K562 (cell line): ENCODE measurements around the gene OVOL1. TPM values are rescaled to one million over a fixed set of nuclear protein-coding genes. Genes with fewer than 3 reads are reported as not detected.
A peak's percentile ranks its signal among the peaks of the same experiment; 100 is the strongest.

Source experiments
- ATAC-seq: fragments of 200-7000 bp; cut with Tn5 transposase; 3 replicates; pipeline ENCODE4 v1.9.1; 2020; ENCODE audit warnings: moderate library complexity
- BruUV-seq: library from RNA; stranded (reverse); fragments of 400-500 nt; replicated peaks from 2 replicates; lab custom pipeline; 2021; lab: Mats Ljungman, UMichigan
- CTCF ChIA-PET: fragments of 300-600 bp; formaldehyde crosslinking; extraction: SDS; loops from one replicate; lab custom pipeline; 2021; ENCODE audit warnings: low intra/inter-chr PET ratio; lab: Yijun Ruan, JAX
- POLR2A ChIA-PET: fragments of 300-600, 350-650 bp; sonication (Branson Sonifier 250); formaldehyde crosslinking; extraction: SDS; loops from one replicate; lab custom pipeline; 2021; ENCODE audit warnings: antibody characterized with exemption, inconsistent platforms; lab: Yijun Ruan, JAX
- DNase-seq, 4 experiments: peaks; one replicate each; pipeline versions ENCODE4 v3.0.0 to v3.0.0-alpha.2; 2011 to 2018; ENCODE audit warnings: low spot score in 3 of 4, mixed read lengths in 3 of 4; ENCODE audit errors: extremely low read depth in 1 of 4
- FAIRE-seq: peaks from 2 replicates; lab custom pipeline; 2011; peaks lifted over from hg19 to GRCh38; lab: Jason Lieb, UNC
- H2AFZ ChIP-seq: 2 replicates; pipeline ENCODE4 v1.6.0; 2011; ENCODE audit warnings: low read depth, low read length, control low read depth, inconsistent platforms
- H3K27ac ChIP-seq: fragments of 200-600 bp; 3 replicates; pipeline ENCODE4 v1.8.0; 2011; ENCODE audit warnings: low read depth, mild to moderate bottlenecking, control low read depth, inconsistent platforms, low read length, moderate library complexity, mixed read lengths; ENCODE audit errors: extremely low read depth
- H3K27me3 ChIP-seq, 2 experiments: fragments of 300-600 bp in 1 of 2; 2 replicates in 1 of 2; 3 replicates in 1 of 2; pipeline versions ENCODE4 v1.6.0 to v1.8.0; 2011; ENCODE audit warnings: inconsistent platforms in 2 of 2, low read length in 2 of 2, mild to moderate bottlenecking in 1 of 2, mixed read lengths in 1 of 2, moderate library complexity in 1 of 2; ENCODE audit not compliant: control insufficient read depth in 2 of 2, insufficient read depth in 2 of 2
- H3K36me3 ChIP-seq: fragments of 300-600 bp; 3 replicates; pipeline ENCODE4 v1.8.0; 2011; ENCODE audit warnings: mild to moderate bottlenecking, low read length, inconsistent platforms; ENCODE audit not compliant: control insufficient read depth, insufficient read depth
- H3K4me1 ChIP-seq, 2 experiments: fragments of 200-600 bp in 1 of 2; replicated peaks in 1 of 2; 2 replicates in 1 of 2; 3 replicates in 1 of 2; pipeline versions ENCODE4 v1.5.1 to v1.8.0; 2011; ENCODE audit warnings: inconsistent platforms in 2 of 2, low read length in 2 of 2, mild to moderate bottlenecking in 1 of 2, mixed read lengths in 1 of 2, moderate library complexity in 1 of 2; ENCODE audit not compliant: control insufficient read depth in 2 of 2, insufficient read depth in 2 of 2
- H3K4me2 ChIP-seq: 2 replicates; pipeline ENCODE4 v1.6.1; 2011; ENCODE audit warnings: low read length, control low read depth, inconsistent platforms, mixed read lengths; ENCODE audit not compliant: insufficient read depth
- H3K4me3 ChIP-seq: fragments of 200-600 bp; sonication (generic), shearing (Covaris generic); 2 replicates; pipeline ENCODE4 v1.5.1; 2016; ENCODE audit warnings: control low read depth, inconsistent platforms
- H3K79me2 ChIP-seq: fragments of 200-600 bp; 3 replicates; pipeline ENCODE4 v1.8.0; 2011; ENCODE audit warnings: low read length, inconsistent platforms; ENCODE audit not compliant: control insufficient read depth, insufficient read depth
- H3K9ac ChIP-seq, 2 experiments: 2 replicates each; pipeline versions ENCODE4 v1.6.0 to v1.6.1; 2011; ENCODE audit warnings: low read depth in 2 of 2, low read length in 2 of 2, control low read depth in 1 of 2, inconsistent platforms in 1 of 2, mild to moderate bottlenecking in 1 of 2, mixed read lengths in 1 of 2; ENCODE audit not compliant: insufficient read depth in 1 of 2
- H3K9me1 ChIP-seq: one replicate; pipeline ENCODE4 v1.6.0; 2011; ENCODE audit warnings: inconsistent platforms, mild to moderate bottlenecking, low read length, moderate library complexity; ENCODE audit not compliant: control insufficient read depth, insufficient read depth
- H3K9me3 ChIP-seq: replicated peaks from 2 replicates; pipeline ENCODE4 v1.5.1; 2011; ENCODE audit warnings: low read depth, low read length, inconsistent platforms; ENCODE audit not compliant: control insufficient read depth, insufficient read depth
- H4K20me1 ChIP-seq: replicated peaks from 2 replicates; pipeline ENCODE4 v1.6.1; 2011; ENCODE audit warnings: low read length, inconsistent platforms, mixed read lengths; ENCODE audit not compliant: control insufficient read depth, insufficient read depth
- CBX3 ChIP-seq, 2 experiments: IDR thresholded peaks; 1 replicate in 1 of 2; 2 replicates in 1 of 2; pipeline ENCODE4 v1.6.1; 2012; ENCODE audit warnings: inconsistent platforms in 2 of 2, low read length in 2 of 2, borderline replicate concordance in 1 of 2, control low read depth in 1 of 2
- GTF2A2 ChIP-seq: IDR thresholded peaks from 2 replicates; pipeline ENCODE4 v1.6.1; 2016; ENCODE audit warnings: mild to moderate bottlenecking, missing genetic modification characterization, missing compliant biosample characterization
- MBD1 ChIP-seq: fragments of 250-450 bp; sonication (Bioruptor Pico); IDR thresholded peaks from 2 replicates; pipeline ENCODE4 v1.8.0; 2022; ENCODE audit warnings: inconsistent platforms
- MNT ChIP-seq, 2 experiments: fragments of 450-650 bp; conservative IDR thresholded peaks; 2 replicates each; pipeline ENCODE4 v1.6.1; 2017; ENCODE audit warnings: mild to moderate bottlenecking in 2 of 2, moderate library complexity in 2 of 2
- POLR2G ChIP-seq: fragments of 200-400 bp; formaldehyde crosslinking; IDR thresholded peaks from 2 replicates; pipeline ENCODE4 v1.6.1; 2017; ENCODE audit warnings: low read depth, mild to moderate bottlenecking, antibody characterized with exemption, low read length, moderate library complexity
- RERE ChIP-seq: sonication (generic); formaldehyde crosslinking; IDR thresholded peaks from 2 replicates; pipeline ENCODE4 v1.8.0; 2023; ENCODE audit warnings: missing genetic modification reagents, mild to moderate bottlenecking, borderline replicate concordance
- SMAD3 ChIP-seq: fragments of 450-650 bp; formaldehyde crosslinking; conservative IDR thresholded peaks from 2 replicates; pipeline ENCODE4 v1.4.0; 2020; ENCODE audit warnings: mild to moderate bottlenecking
- ZNF76 ChIP-seq: fragments of 250-450 bp; sonication (Bioruptor Pico); IDR thresholded peaks from 2 replicates; pipeline ENCODE4 v1.4.0; 2020; ENCODE audit warnings: mild to moderate bottlenecking, moderate library complexity, borderline replicate concordance
- WGBS: fragments of 100-300 bp; shearing (Covaris generic); methylation state at CpG from one replicate; pipeline ENCODE4 v1.1.6; 2016; ENCODE audit warnings: low coverage, mixed read lengths; ENCODE audit not compliant: insufficient coverage; ENCODE audit errors: missing lambda C conversion rate; 5-methylcytosine and 5-hydroxymethylcytosine counted together
- in situ Hi-C: fragments of 300-500 bp; cut with MboI; formaldehyde crosslinking; loops from 4 replicates; pipeline ENCODE4 v1.15.0; 2018; ENCODE audit warnings: inconsistent platforms, mixed read lengths
- intact Hi-C: fragments of 100-400 bp; cut with micrococcal nuclease; formaldehyde crosslinking; loops from 2 replicates; pipeline ENCODE4 v1.14.2; 2022
- polyA plus RNA-seq, 8 experiments: library from polyadenylated mRNA; depleted of rRNA in 4 of 8; stranded (reverse) in 5 of 8; unstranded in 3 of 8; fragments of >200 nt; fragmentation: Nextera tagmentation in 2 of 8; fragmentation: Illumina TruSeq in 1 of 8; extraction: Ambion mirVana in 2 of 8; extraction: Trizol in 1 of 8; gene quantifications; 2 replicates each; pipeline versions ENCODE4 v1.2.1 to v1.2.3, GENCODE V29; 2011 to 2014; ENCODE audit warnings: inconsistent platforms in 1 of 8, missing spikeins in 1 of 8
- total RNA-seq, 7 experiments: library from RNA; depleted of rRNA in 6 of 7; stranded (reverse); fragments of >200 nt in 6 of 7; fragmentation: Illumina TruSeq in 2 of 7; extraction: Trizol in 2 of 7; gene quantifications; 2 replicates each; pipeline versions ENCODE4 v1.2.1 to v1.2.3, GENCODE V29; 2011 to 2021; ENCODE audit warnings: low replicate concordance in 1 of 7

Gene OVOL1
- total and polyA plus RNA-seq, 9 of the 15 experiments (the other 6 are each of a cell fraction or from before 2014, with no cell fraction given), result 0.09 TPM; not detected in 8

GRCh38 chr11:65778431-65778900, 8.4 kb upstream of the OVOL1 start (continued):
- no peak for TF ChIP-seq MNT (conservative IDR thresholded peaks at IDR 0.05)
- TF ChIP-seq ZNF76 (CRISPR knock-in tag), result no peak
- no peak for TF ChIP-seq SMAD3
- no peak for TF ChIP-seq CBX3 (IDR thresholded peaks at IDR 0.05; ENCODE audit: borderline replicate concordance in 1 of 2, low read length in 2 of 2)

GRCh38 chr11:65778901-65779668, 7.8 kb upstream of the OVOL1 start:
- H3K36me3 ChIP-seq, result peaks cover 36% of the 10 kb centered on the region; the same call in 2 of the 3 replicates
- ChIA-PET POLR2A (interaction anchor here (0.6 to 3.3 kb wide), 8 partner anchors 8 to 272 kb away, joined by 3 to 18 read pairs (median 4); partner anchors contain the start of gene MUS81), CTCF (interaction anchor here (0.7 to 2.6 kb wide), 4 partner anchors 39 to 210 kb away, joined by 3 to 31 read pairs (median 3); no protein-coding TSS in a partner anchor)
- peaks cover 9% of the 10 kb centered on the region; the same call in 1 of the 2 replicates for H4K20me1 ChIP-seq
- no TSS peak for BruUV-seq
- peaks cover 13% of the 10 kb centered on the region for H3K9me1 ChIP-seq
- H3K27ac ChIP-seq, result no peak overlapping the region
- peaks cover 22% of the 10 kb centered on the region for H3K79me2 ChIP-seq
- FAIRE-seq (no peak), DNase-seq (no peak), ATAC-seq (no peak)
- peaks cover 7 to 46% of the 10 kb centered on the region in 2 experiments; a peak in 4 of 5 replicates for H3K4me1 ChIP-seq
- in situ Hi-C loops, result no loop called here
- peak overlapping the region; percentile 86 for H3K4me3 ChIP-seq
- H3K4me2 ChIP-seq, result peak overlapping the region; percentile 98
- peak overlapping the region; percentile 91 to 99; a peak in 3 of 4 replicates for H3K9ac ChIP-seq
- 95% methylated on average over 19 of the region's 25 CpGs for WGBS
- intact Hi-C loops, result no loop called here
- H3K27me3 ChIP-seq, result no peaks in the 10 kb centered on the region
- H2AFZ ChIP-seq, result no peak overlapping the region
- no peaks in the 10 kb centered on the region for H3K9me3 ChIP-seq
- no peak for TF ChIP-seq MBD1 (CRISPR knock-in tag)
- TF ChIP-seq RERE, result no peak
- TF ChIP-seq POLR2G, result 0 out of 2 replicates have a peak, but pooled peaks have one; percentile 26
- no peak for TF ChIP-seq GTF2A2 (tag)
